Fibroblast of the aortic adventitia (primary cell): Measurements from ENCODE around the gene CFP. TPM values are rescaled to one million over a fixed set of nuclear protein-coding genes. Genes with fewer than 3 reads are reported as not detected.

Experiments used
- DNase-seq: peaks from one replicate; pipeline ENCODE4 v3.0.0-alpha.2; 2010; ENCODE audit warnings: low read depth
- H3K4me3 ChIP-seq: 2 replicates; pipeline ENCODE4 v1.5.1; 2011; ENCODE audit warnings: low read depth, mild to moderate bottlenecking, control low read depth, low read length, moderate library complexity
- CTCF ChIP-seq: IDR thresholded peaks from 2 replicates; pipeline ENCODE4 v1.5.1; 2011; ENCODE audit warnings: mild to moderate bottlenecking, low read length, control low read depth, inconsistent platforms; ENCODE audit not compliant: insufficient read depth
- total RNA-seq: library from RNA; depleted of rRNA; stranded (reverse); fragments of >200 nt; gene quantifications from 2 replicates; pipeline ENCODE4 v1.2.3, GENCODE V29; 2012; ENCODE audit warnings: low replicate concordance

Gene CFP
- total RNA-seq, 1 donor: 0.18 TPM

- no peak overlapping the region for H3K4me3 ChIP-seq
- TF ChIP-seq CTCF: no peak
- no peak for DNase-seq
These were observed 7.9 kb upstream of the CFP start for GRCh38 chrX:47637546-47638195.

- no peak overlapping the region for H3K4me3 ChIP-seq
- DNase-seq: no peak
- no peak for TF ChIP-seq CTCF
These were observed 5.3 kb upstream of the CFP start for GRCh38 chrX:47634871-47635575.

GRCh38 chrX:47633689-47634590, 4.2 kb upstream of the CFP start:
- TF ChIP-seq CTCF: no peak
- DNase-seq: no peak
- no peak overlapping the region for H3K4me3 ChIP-seq

GRCh38 chrX:47632666-47633065, 2.9 kb upstream of the CFP start:
- no peak for DNase-seq
- TF ChIP-seq CTCF: no peak
- no peak overlapping the region for H3K4me3 ChIP-seq

- H3K4me3 ChIP-seq: no peak overlapping the region
These were observed 1.9 kb upstream of the CFP start for GRCh38 chrX:47631676-47632075.

GRCh38 chrX:47628982-47629381, 748 bp downstream of the CFP start:
- DNase-seq: no peak
- TF ChIP-seq CTCF: no peak
- H3K4me3 ChIP-seq: no peak overlapping the region

More at GRCh38 chrX:47631676-47632075, 1.9 kb upstream of the CFP start:
- DNase-seq: no peak
- no peak for TF ChIP-seq CTCF
